Measurements from ENCODE around the gene ILDR2.
"Not testable (repeated sequence)": the region's sequence is repeated elsewhere in the genome, so short reads cannot be mapped to it uniquely, and the experiment has no call there.

Gene ILDR2

GRCh38 chr1:166888373-166889111 lies 86.8 kb downstream of the ILDR2 start:
- Histone ChIP-seq H3K27me3 (ENCODE audit: insufficient read depth, low read length) (no peaks in the 10 kb centered on the region), H3K9me3 (ENCODE audit: low read length) (peaks cover under 1% of the 10 kb centered on the region), H3K4me3 (ENCODE audit: low read length) (no peak overlapping the region), H3K36me3 (ENCODE audit: insufficient read depth, low read length) (no peaks in the 10 kb centered on the region), H2AFZ (ENCODE audit: low read depth, low read length) (no peak overlapping the region), H3K4me1 (ENCODE audit: insufficient read depth, low read length) (peaks cover 40% of the 10 kb centered on the region)

GRCh38 chr1:166884971-166885370 lies 90.4 kb downstream of the ILDR2 start:
- Histone ChIP-seq H3K27me3 (ENCODE audit: insufficient read depth, low read length) (no peaks in the 10 kb centered on the region), H3K9me3 (ENCODE audit: low read length) (no peaks in the 10 kb centered on the region), H2AFZ (ENCODE audit: low read depth, low read length) (no peak overlapping the region)

GRCh38 chr1:166884040-166884642 lies 91.2 kb downstream of the ILDR2 start:
- peaks cover 29% of the 10 kb centered on the region for H3K4me1 ChIP-seq (ENCODE audit: insufficient read depth, low read length)
- H3K9me3 ChIP-seq (ENCODE audit: low read length) = no peaks in the 10 kb centered on the region
- H3K4me3 ChIP-seq (ENCODE audit: low read length) = no peak overlapping the region
- H3K27me3 ChIP-seq (ENCODE audit: insufficient read depth, low read length) = no peaks in the 10 kb centered on the region
- no peaks in the 10 kb centered on the region for H3K36me3 ChIP-seq (ENCODE audit: insufficient read depth, low read length)
- no peak overlapping the region for H2AFZ ChIP-seq (ENCODE audit: low read depth, low read length)

More at GRCh38 chr1:166884971-166885370, 90.4 kb downstream of the ILDR2 start:
- Histone ChIP-seq H3K4me3 (ENCODE audit: low read length) (no peak overlapping the region), H3K4me1 (ENCODE audit: insufficient read depth, low read length) (peaks cover 38% of the 10 kb centered on the region), H3K36me3 (ENCODE audit: insufficient read depth, low read length) (no peaks in the 10 kb centered on the region)

- no peak overlapping the region for H3K4me3 ChIP-seq (ENCODE audit: low read length)
- no peaks in the 10 kb centered on the region for H3K27me3 ChIP-seq (ENCODE audit: insufficient read depth, low read length)
- H3K4me1 ChIP-seq (ENCODE audit: insufficient read depth, low read length) = peaks cover 18% of the 10 kb centered on the region
- no peaks in the 10 kb centered on the region for H3K36me3 ChIP-seq (ENCODE audit: insufficient read depth, low read length)
- no peak overlapping the region for H2AFZ ChIP-seq (ENCODE audit: low read depth, low read length)
- no peaks in the 10 kb centered on the region for H3K9me3 ChIP-seq (ENCODE audit: low read length)
These were observed 92.4 kb downstream of the ILDR2 start for GRCh38 chr1:166882893-166883292.

- not testable (repeated sequence) for H3K9me3 ChIP-seq (ENCODE audit: low read length); H2AFZ ChIP-seq (ENCODE audit: low read depth, low read length); H3K36me3 ChIP-seq (ENCODE audit: insufficient read depth, low read length); H3K4me3 ChIP-seq (ENCODE audit: low read length); H3K27me3 ChIP-seq (ENCODE audit: insufficient read depth, low read length)
- H3K4me1 ChIP-seq (ENCODE audit: insufficient read depth, low read length) = peaks cover 13% of the 10 kb centered on the region
These were observed 97.0 kb downstream of the ILDR2 start for GRCh38 chr1:166878173-166878917.

- peak overlapping the region; percentile 57 for H3K4me3 ChIP-seq (ENCODE audit: low read length)
- no peaks in the 10 kb centered on the region for H3K9me3 ChIP-seq (ENCODE audit: low read length)
- no peaks in the 10 kb centered on the region for H3K36me3 ChIP-seq (ENCODE audit: insufficient read depth, low read length)
- H3K4me1 ChIP-seq (ENCODE audit: insufficient read depth, low read length) = peaks cover 13% of the 10 kb centered on the region
- no peaks in the 10 kb centered on the region for H3K27me3 ChIP-seq (ENCODE audit: insufficient read depth, low read length)
- H2AFZ ChIP-seq (ENCODE audit: low read depth, low read length) = peak overlapping the region; percentile 85
These were observed 98.9 kb downstream of the ILDR2 start for GRCh38 chr1:166876540-166876838.

- Histone ChIP-seq H3K4me3 (ENCODE audit: low read length) (peak within 1 kb of the TSS; percentile 64), H2AFZ (ENCODE audit: low read depth, low read length) (peak within 1 kb of the TSS; percentile 85), H3K4me1 (ENCODE audit: insufficient read depth, low read length) (peaks cover 13% of the 10 kb centered on the region), H3K36me3 (ENCODE audit: insufficient read depth, low read length) (no peaks in the 10 kb centered on the region), H3K9me3 (ENCODE audit: low read length) (no peaks in the 10 kb centered on the region), H3K27me3 (ENCODE audit: insufficient read depth, low read length) (no peaks in the 10 kb centered on the region)
These were observed 99.4 kb downstream of the ILDR2 start, which contains the start of gene TADA1 for GRCh38 chr1:166875734-166876539. TSS of gene TADA1 (minus strand) at chr1:166876264. CDS start at chr1:166876233, 31 bp downstream.

- no peaks in the 10 kb centered on the region for H3K27me3 ChIP-seq (ENCODE audit: insufficient read depth, low read length)
- peaks cover 13% of the 10 kb centered on the region for H3K4me1 ChIP-seq (ENCODE audit: insufficient read depth, low read length)
- H3K4me3 ChIP-seq (ENCODE audit: low read length) = peak overlapping the region; percentile 64
- peak overlapping the region; percentile 77 for H2AFZ ChIP-seq (ENCODE audit: low read depth, low read length)
- no peaks in the 10 kb centered on the region for H3K9me3 ChIP-seq (ENCODE audit: low read length)
- no peaks in the 10 kb centered on the region for H3K36me3 ChIP-seq (ENCODE audit: insufficient read depth, low read length)
These were observed 100.0 kb downstream of the ILDR2 start for GRCh38 chr1:166875302-166875733.

- peaks cover 17% of the 10 kb centered on the region for H3K4me1 ChIP-seq (ENCODE audit: insufficient read depth, low read length)
- H2AFZ ChIP-seq (ENCODE audit: low read depth, low read length) = no peak overlapping the region
- H3K36me3 ChIP-seq (ENCODE audit: insufficient read depth, low read length) = peaks cover under 1% of the 10 kb centered on the region
- H3K9me3 ChIP-seq (ENCODE audit: low read length) = no peaks in the 10 kb centered on the region
- H3K4me3 ChIP-seq (ENCODE audit: low read length) = peak overlapping the region; percentile 64
- no peaks in the 10 kb centered on the region for H3K27me3 ChIP-seq (ENCODE audit: insufficient read depth, low read length)
These were observed 100.9 kb downstream of the ILDR2 start for GRCh38 chr1:166874464-166874863.

GRCh38 chr1:166870584-166870983 lies 104.8 kb downstream of the ILDR2 start:
- Histone ChIP-seq H3K9me3 (ENCODE audit: low read length) (peaks cover 2% of the 10 kb centered on the region), H3K36me3 (ENCODE audit: insufficient read depth, low read length) (peaks cover 30% of the 10 kb centered on the region), H3K4me3 (ENCODE audit: low read length) (no peak overlapping the region), H2AFZ (ENCODE audit: low read depth, low read length) (no peak overlapping the region), H3K4me1 (ENCODE audit: insufficient read depth, low read length) (peaks cover 12% of the 10 kb centered on the region), H3K27me3 (ENCODE audit: insufficient read depth, low read length) (no peaks in the 10 kb centered on the region)

- Histone ChIP-seq H3K27me3 (ENCODE audit: insufficient read depth, low read length) (no peaks in the 10 kb centered on the region), H3K9me3 (ENCODE audit: low read length) (peaks cover 2% of the 10 kb centered on the region), H2AFZ (ENCODE audit: low read depth, low read length) (no peak overlapping the region), H3K4me1 (ENCODE audit: insufficient read depth, low read length) (peaks cover 5% of the 10 kb centered on the region), H3K36me3 (ENCODE audit: insufficient read depth, low read length) (peaks cover 37% of the 10 kb centered on the region), H3K4me3 (ENCODE audit: low read length) (no peak overlapping the region)
These were observed 105.8 kb downstream of the ILDR2 start for GRCh38 chr1:166869318-166870099.

GRCh38 chr1:166868639-166869038 lies 106.7 kb downstream of the ILDR2 start:
- Histone ChIP-seq H3K9me3 (ENCODE audit: low read length) (peaks cover 2% of the 10 kb centered on the region), H2AFZ (ENCODE audit: low read depth, low read length) (no peak overlapping the region), H3K36me3 (ENCODE audit: insufficient read depth, low read length) (peaks cover 45% of the 10 kb centered on the region), H3K27me3 (ENCODE audit: insufficient read depth, low read length) (no peaks in the 10 kb centered on the region), H3K4me3 (ENCODE audit: low read length) (no peak overlapping the region), H3K4me1 (ENCODE audit: insufficient read depth, low read length) (peaks cover 4% of the 10 kb centered on the region)
